HUES64 (cell line): Measurements from ENCODE around the gene MYO5B. TPM values are rescaled to one million over a fixed set of nuclear protein-coding genes. Genes with fewer than 3 reads are reported as not detected.
"Not testable (repeated sequence)": the region's sequence is repeated elsewhere in the genome, so short reads cannot be mapped to it uniquely, and the experiment has no call there.

Source experiments
- H3K27ac ChIP-seq: 2 replicates; pipeline ENCODE4 v1.7.0; 2013; ENCODE audit warnings: low read depth, low read length, inconsistent platforms
- H3K27me3 ChIP-seq: 2 replicates; pipeline ENCODE4 v1.6.1; 2013; ENCODE audit warnings: mild to moderate bottlenecking, low read length; ENCODE audit not compliant: insufficient read depth
- H3K36me3 ChIP-seq: 2 replicates; pipeline ENCODE4 v1.6.1; 2013; ENCODE audit warnings: mild to moderate bottlenecking, low read length; ENCODE audit not compliant: insufficient read depth
- H3K4me1 ChIP-seq: 2 replicates; pipeline ENCODE4 v1.6.1; 2013; ENCODE audit warnings: mild to moderate bottlenecking, low read length, moderate library complexity; ENCODE audit not compliant: insufficient read depth
- H3K4me3 ChIP-seq: 2 replicates; pipeline ENCODE4 v1.5.1; 2013; ENCODE audit warnings: mild to moderate bottlenecking, low read length, moderate library complexity
- H3K9ac ChIP-seq: 2 replicates; pipeline ENCODE4 v1.6.1; 2013; ENCODE audit warnings: mild to moderate bottlenecking, low read depth, low read length
- H3K9me3 ChIP-seq: 2 replicates; pipeline ENCODE4 v1.6.1; 2013; ENCODE audit warnings: low read depth, low read length; ENCODE audit not compliant: insufficient read depth
- WGBS: fragments of 150-250, 120-280 bp; methylation state at CpG from one replicate; pipeline ENCODE4 v1.1.7; 2013; ENCODE audit warnings: missing lambda C conversion rate; 5-methylcytosine and 5-hydroxymethylcytosine counted together
- polyA plus RNA-seq, 2 experiments: library from polyadenylated mRNA; stranded (reverse); fragments of 50-300 nt; gene quantifications; one replicate each; pipeline ENCODE4 v1.2.3, GENCODE V29; 2013

Gene MYO5B
- polyA plus RNA-seq (2013, experiment 1 of 2) = 3.6 TPM
- polyA plus RNA-seq (2013, experiment 2 of 2) = 3.2 TPM

- 2% methylated on average over 115 of the region's 115 CpGs for WGBS
- Histone ChIP-seq H3K27me3 (peaks cover 78% of the 10 kb centered on the region), H3K4me1 (0 out of 2 replicates have a peak, but pooled peaks cover 3% of the 10 kb centered on the region), H3K27ac (no peak within 1 kb of the TSS), H3K36me3 (no peaks in the 10 kb centered on the region), H3K9me3 (no peaks in the 10 kb centered on the region), H3K4me3 (peak within 1 kb of the TSS; percentile 66), H3K9ac (peak within 1 kb of the TSS; percentile 57; the same call in 1 of the 2 replicates)
Measured at GRCh38 chr18:50194631-50195532, at the start of gene MYO5B. TSS of gene MYO5B (minus strand) at chr18:50195147. CDS start at chr18:50194793, 354 bp downstream.

DNA sequence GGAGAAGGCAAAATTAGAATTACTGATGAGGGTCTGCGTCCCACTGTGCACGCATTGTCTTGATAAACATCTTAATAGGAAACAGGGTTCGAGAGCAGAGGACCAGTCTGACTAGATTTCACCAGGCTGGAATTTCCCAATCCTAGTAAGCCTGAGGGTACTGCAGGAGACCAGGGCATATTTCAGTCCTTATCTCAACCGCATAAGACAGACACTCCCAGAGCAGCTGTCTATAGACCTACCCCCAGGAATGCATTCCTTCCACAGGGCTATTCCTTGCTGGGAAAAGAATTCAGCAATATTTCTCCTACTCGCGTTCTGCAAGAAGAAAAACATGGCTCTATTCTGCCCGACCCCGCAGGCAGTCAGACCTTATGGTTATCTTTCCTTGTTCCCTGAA, 46.8 kb upstream of the MYO5B start:
- H3K27ac ChIP-seq, H3K4me1 ChIP-seq, H3K36me3 ChIP-seq, H3K9ac ChIP-seq, H3K27me3 ChIP-seq, H3K4me3 ChIP-seq: not testable (repeated sequence)
- WGBS = 97% methylated on average over 8 of the region's 8 CpGs
- H3K9me3 ChIP-seq = peaks cover 26% of the 10 kb centered on the region; the same call in 1 of the 2 replicates

DNA sequence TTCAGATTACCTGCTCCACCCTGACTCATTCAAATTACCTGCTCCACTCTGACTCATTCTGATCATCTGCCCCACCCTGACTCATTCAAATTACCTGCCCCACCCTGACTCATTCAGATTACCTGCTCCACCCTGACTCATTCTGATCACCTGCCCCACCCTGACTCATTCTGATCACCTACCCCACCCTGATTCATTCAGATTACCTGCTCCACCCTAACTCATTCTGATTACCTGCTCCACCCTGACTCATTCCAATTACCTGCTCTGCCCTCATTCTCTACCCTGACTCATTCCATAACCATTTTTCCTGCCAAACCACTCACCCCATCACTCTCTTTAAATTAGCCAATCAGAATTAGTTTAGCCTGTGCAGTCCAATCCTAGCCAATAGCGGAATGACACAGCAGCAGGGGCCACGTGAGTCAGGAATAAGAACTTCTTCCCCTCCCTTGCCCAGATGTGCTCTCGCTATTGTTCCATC, 45.2 kb upstream of the MYO5B start:
- no peak overlapping the region for H3K9ac ChIP-seq
- no peak overlapping the region for H3K27ac ChIP-seq
- no peaks in the 10 kb centered on the region for H3K36me3 ChIP-seq
- H3K4me3 ChIP-seq = no peak overlapping the region
- no peaks in the 10 kb centered on the region for H3K4me1 ChIP-seq
- H3K27me3 ChIP-seq = no peaks in the 10 kb centered on the region
- 94% methylated on average over 3 of the region's 3 CpGs for WGBS
- H3K9me3 ChIP-seq = peaks cover 26% of the 10 kb centered on the region; the same call in 1 of the 2 replicates

DNA sequence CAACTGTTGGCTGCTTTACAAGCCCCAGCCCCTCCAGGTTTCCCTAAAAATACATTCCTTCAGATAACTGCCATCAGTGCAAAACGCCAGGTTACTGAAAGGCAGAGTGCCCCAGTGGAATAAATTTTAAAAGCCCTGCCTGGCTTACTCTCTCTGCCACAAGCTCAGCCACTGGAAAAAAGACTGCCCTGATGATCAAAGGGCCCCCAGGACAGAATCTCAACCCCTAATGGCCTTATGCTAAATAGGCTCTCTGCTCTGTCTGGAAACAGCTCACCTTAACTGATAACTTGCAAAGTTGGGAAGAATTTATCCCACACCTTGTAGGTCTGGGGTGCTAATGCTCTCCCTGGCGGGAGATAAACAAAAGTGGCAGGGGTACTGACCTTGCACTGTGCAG, 37.5 kb upstream of the MYO5B start:
- H3K36me3 ChIP-seq = no peaks in the 10 kb centered on the region
- H3K9ac ChIP-seq = no peak overlapping the region; the same call in 1 of the 2 replicates
- 43% methylated on average over 2 of the region's 2 CpGs for WGBS
- H3K9me3 ChIP-seq = no peaks in the 10 kb centered on the region
- H3K27me3 ChIP-seq = no peaks in the 10 kb centered on the region
- H3K4me1 ChIP-seq = peaks cover 10% of the 10 kb centered on the region; the same call in 1 of the 2 replicates
- H3K27ac ChIP-seq = no peak overlapping the region
- H3K4me3 ChIP-seq = no peak overlapping the region

DNA sequence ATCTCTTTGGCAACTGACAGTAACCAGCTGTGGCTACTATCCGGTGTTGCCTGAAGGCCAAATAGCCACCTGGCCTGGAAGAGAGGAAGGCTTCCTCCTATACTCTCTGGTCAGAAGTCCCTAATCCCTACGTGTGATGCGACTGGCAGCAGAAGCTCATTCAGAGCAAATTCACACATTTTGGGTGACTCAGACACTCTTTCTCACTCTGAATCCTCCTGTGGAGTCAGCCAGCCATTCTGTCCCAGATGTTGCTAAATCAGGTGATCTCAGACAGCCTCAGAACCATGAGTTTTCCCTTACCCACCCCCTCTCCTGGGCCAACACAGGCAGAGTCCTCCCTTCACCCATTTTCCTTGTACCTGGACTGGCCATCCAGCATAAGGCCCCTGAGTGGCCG, 36.7 kb upstream of the MYO5B start:
- Histone ChIP-seq H3K4me1 (peaks cover 10% of the 10 kb centered on the region; the same call in 1 of the 2 replicates), H3K9ac (no peak overlapping the region), H3K9me3 (no peaks in the 10 kb centered on the region), H3K27ac (no peak overlapping the region), H3K27me3 (no peaks in the 10 kb centered on the region), H3K4me3 (no peak overlapping the region), H3K36me3 (no peaks in the 10 kb centered on the region)
- WGBS = 64% methylated on average over 4 of the region's 4 CpGs

DNA sequence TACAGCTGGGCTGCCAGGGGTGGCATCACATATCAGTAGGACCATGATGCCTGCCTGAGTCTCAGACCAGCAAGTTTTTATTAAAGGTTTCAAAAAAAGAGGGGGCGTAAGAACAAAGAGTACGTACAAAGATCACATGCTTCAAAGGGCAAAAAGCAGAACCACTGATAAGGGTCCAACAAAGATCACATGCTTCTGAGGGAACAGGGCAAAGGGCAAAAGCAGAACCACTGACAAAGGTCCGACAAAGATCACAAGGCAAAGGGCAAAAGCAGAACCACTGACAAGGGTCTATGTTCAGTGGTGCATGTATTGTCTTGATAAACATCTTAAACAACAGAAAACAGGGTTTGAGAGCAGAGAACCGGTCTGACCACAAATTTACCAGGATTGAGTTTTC, 25.3 kb upstream of the MYO5B start:
- H3K4me3 ChIP-seq, H3K4me1 ChIP-seq, H3K36me3 ChIP-seq, H3K9ac ChIP-seq, H3K27me3 ChIP-seq, H3K9me3 ChIP-seq, H3K27ac ChIP-seq: not testable (repeated sequence)
- 90% methylated on average over 4 of the region's 4 CpGs for WGBS

GRCh38 chr18:50218432-50219197, 23.7 kb upstream of the MYO5B start:
- no peaks in the 10 kb centered on the region for H3K4me1 ChIP-seq
- H3K9ac ChIP-seq = no peak overlapping the region
- H3K27me3 ChIP-seq = no peaks in the 10 kb centered on the region
- no peak overlapping the region for H3K4me3 ChIP-seq
- 70% methylated on average over 7 of the region's 7 CpGs for WGBS
- H3K27ac ChIP-seq = no peak overlapping the region
- H3K36me3 ChIP-seq = no peaks in the 10 kb centered on the region
- H3K9me3 ChIP-seq = peaks cover 8% of the 10 kb centered on the region

- H3K4me1 ChIP-seq = no peaks in the 10 kb centered on the region
- H3K36me3 ChIP-seq = no peaks in the 10 kb centered on the region
- no peaks in the 10 kb centered on the region for H3K27me3 ChIP-seq
- no peak overlapping the region for H3K9ac ChIP-seq
- WGBS = 94% methylated on average over 4 of the region's 4 CpGs
- H3K9me3 ChIP-seq = no peaks in the 10 kb centered on the region
- H3K4me3 ChIP-seq = no peak overlapping the region
- H3K27ac ChIP-seq = no peak overlapping the region
Measured at GRCh38 chr18:50209311-50209710, 14.4 kb upstream of the MYO5B start.

DNA sequence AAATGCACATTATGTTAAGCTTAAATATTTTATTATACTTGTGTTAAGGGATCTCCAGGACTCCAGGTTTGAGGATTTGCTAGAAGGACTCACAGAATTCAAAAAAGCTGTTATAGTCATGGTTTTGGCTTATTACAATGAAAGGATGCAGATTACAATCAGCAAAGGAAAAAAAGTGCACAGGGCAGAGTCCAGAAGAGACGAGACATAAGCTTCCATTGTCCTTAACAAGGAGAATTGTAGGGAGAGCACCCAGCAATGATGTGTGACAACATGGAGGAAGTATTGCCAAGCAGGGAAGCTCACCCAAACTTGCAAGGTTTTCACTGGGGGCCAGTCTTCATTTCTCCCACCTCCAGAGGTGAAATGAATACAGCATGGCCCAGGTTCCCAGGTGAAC, 12.8 kb upstream of the MYO5B start:
- Histone ChIP-seq H3K9me3 (no peaks in the 10 kb centered on the region), H3K9ac (no peak overlapping the region), H3K4me3 (no peak overlapping the region), H3K4me1 (no peaks in the 10 kb centered on the region), H3K27me3 (peaks cover 12% of the 10 kb centered on the region), H3K27ac (no peak overlapping the region), H3K36me3 (no peaks in the 10 kb centered on the region)
- WGBS = 88% methylated on average over 1 of the region's 1 CpG

DNA sequence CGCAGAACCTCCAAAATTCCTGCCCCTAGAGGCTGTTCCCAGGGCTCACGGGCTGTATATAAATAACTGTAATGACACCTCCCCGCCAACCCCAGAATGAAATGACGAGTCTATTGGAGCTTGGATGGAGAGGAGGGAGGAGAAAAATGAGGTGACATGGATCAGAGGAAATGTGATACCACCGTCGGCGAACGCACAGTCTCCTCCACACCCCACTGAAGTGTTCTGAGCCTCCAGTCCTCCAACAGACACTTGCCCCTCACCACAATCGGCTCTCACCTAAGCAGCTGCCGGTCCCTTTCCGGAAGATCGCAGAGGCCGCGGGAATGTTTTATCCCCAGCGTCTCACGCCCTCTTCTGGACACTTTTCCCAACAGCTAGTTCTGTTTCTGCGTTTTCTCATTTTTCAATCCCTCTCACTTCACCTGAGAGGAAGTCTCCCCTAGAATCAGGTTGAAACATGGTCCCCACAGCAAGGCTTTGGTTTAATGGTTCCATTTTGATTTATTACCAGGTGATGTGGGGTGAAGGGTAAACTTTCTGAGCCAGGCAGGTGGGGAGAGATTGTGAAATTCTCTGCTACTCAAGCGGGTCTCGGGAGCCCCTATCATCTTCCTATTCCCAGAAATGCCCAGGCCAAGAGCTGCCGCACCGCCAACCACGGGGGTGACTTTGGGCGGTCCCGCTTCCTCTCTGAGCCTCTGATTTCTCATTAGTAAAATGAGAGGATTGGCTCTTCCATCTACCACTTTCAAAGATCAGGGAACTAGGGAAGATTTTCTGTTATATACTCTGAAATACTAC, 9.1 kb upstream of the MYO5B start:
- Histone ChIP-seq H3K4me1 (no peaks in the 10 kb centered on the region), H3K36me3 (no peaks in the 10 kb centered on the region), H3K4me3 (peak overlapping the region; percentile 32), H3K9me3 (no peaks in the 10 kb centered on the region), H3K27ac (no peak overlapping the region), H3K27me3 (peaks cover 12% of the 10 kb centered on the region), H3K9ac (no peak overlapping the region)
- WGBS = 31% methylated on average over 23 of the region's 24 CpGs
